Muscle of back (tissue), 13 donors: ENCODE data around the gene OR4K2. TPM values are rescaled to one million over a fixed set of nuclear protein-coding genes. Genes with fewer than 3 reads are reported as not detected.
"Not testable (repeated sequence)": the region's sequence is repeated elsewhere in the genome, so short reads cannot be mapped to it uniquely, and the experiment has no call there.

ENCODE experiments used
- DNase-seq, 3 donors: peaks; one replicate each; pipeline versions ENCODE4 v3.0.0 to v3.0.0-alpha.2; 2013
- long read RNA-seq, 9 donors: transcript quantifications; one replicate each; lab custom pipeline, GENCODE V29; 2026
- polyA plus RNA-seq, 10 donors: library from polyadenylated mRNA; unstranded; fragments of 120-200 nt; gene quantifications; one replicate each; pipeline ENCODE4 v1.2.1, GENCODE V29; 2013; ENCODE audit not compliant: insufficient read length in 10 of 10

The OR4K2 gene
- not detected for polyA plus RNA-seq
- long read RNA-seq, donor 1: 0 reads
- long read RNA-seq, donor 2: 0 reads
- long read RNA-seq, donor 3, partial matches to known transcripts: 0 of 2 reads
- long read RNA-seq, donor 3, other reads (novel, unspliced or antisense): 0 of 2 reads
- long read RNA-seq, donor 4: 0 reads
- long read RNA-seq, donor 5: 0 reads
- long read RNA-seq, donor 6: 0 reads
- long read RNA-seq, donor 7: 0 reads
- long read RNA-seq, donor 8: 0 reads
- long read RNA-seq, donor 9: 0 reads

- DNase-seq: no peak
These were observed at the start of gene OR4K2 for GRCh38 chr14:19874842-19875241. Gene OR4K2, plus strand, starts transcription at chr14:19875142. Its CDS starts 1,126 bp downstream, at chr14:19876268.

- DNase-seq: not testable (repeated sequence)
These were observed 47.2 kb upstream of the OR4K2 start for GRCh38 chr14:19827626-19828244.

DNA sequence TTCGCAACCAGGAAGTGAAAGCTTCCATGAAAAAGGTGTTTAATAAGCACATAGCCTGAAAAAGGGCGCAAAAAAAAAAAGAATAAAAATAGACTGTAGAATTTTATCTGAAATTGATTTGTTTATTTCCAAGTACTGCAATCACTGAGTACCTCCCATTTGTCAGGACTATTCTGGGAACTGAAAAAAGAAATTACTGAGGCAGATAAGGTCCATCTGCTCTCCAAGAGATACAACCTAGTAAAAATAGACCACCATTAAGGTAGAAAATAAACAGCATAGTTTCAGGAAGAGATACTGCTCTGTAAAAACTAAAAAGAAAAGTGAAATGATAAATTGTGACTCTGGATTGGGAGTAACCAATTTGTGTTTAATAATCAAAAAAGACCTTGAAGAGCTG lies 46.6 kb upstream of the OR4K2 start:
- DNase-seq: no peak

DNA sequence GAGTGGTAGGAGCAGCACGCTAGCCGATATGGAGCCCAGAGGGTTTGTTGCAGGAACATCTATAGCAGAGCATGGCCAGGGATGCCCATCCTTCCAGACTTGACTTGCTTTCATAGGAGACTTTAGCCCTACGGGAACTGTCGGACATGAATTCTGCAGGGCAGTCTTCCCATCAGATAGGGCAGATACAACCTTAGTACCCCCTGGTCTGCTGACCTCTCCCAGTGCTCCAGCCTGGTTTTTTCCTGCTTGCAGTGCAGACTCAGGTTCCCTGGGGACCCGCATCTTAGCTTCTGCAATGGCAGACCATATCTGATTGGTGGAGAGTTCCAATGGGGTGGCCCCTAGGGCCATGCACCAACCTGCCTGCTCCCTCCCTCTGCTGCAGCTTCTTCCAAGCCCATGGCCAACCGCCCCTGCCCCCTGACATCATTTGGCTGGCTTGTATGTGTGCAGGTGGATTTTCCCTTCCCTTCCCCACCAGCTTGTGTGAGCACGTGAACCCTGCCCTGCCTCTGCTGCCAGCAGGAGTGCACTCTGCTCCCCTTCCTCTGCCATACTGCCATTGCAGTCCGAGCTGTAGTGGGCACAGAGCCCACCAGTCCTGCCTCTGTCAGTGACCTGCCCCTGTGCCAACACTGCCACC lies 40.6 kb upstream of the OR4K2 start:
- not testable (repeated sequence) for DNase-seq

DNA sequence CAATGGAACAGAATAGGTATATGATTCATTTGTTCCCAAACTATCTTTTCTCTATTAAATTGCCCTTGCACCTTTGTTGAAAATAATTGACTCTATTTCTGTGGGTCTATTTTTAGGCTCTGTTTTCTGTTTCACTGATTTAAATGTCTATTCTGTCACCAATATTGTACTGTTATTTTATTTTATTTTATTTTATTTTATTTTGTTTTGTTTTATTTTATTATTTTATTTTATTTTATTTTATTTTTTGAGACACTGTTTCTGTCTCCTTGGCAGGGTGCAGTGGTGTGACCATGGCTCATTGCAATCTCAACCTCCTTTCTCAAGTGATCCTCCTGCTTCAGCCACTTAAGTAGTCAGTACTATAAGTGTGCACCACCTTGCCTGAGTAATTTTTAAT lies 36.5 kb upstream of the OR4K2 start:
- no peak for DNase-seq

DNA sequence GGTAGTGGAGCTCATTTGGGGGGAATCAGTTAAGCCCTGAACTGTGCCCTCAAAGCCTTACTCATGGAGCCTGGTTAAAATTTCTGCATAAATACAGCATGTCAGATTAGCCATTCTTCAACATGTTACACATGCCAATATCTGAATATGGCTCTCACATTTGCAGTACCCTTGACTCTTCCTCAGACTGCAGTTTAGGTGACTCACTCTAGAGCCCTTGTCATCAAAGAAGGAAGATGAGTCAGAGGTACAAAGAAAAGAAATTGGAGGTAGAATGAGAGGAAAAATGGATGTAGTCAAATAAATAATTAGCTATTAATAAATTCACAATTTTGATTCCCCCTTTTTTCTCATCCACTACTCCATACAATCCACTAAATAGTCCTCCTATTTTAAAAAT lies 23.6 kb upstream of the OR4K2 start:
- DNase-seq: no peak

- DNase-seq: not testable (repeated sequence)
These were observed 8.8 kb upstream of the OR4K2 start for GRCh38 chr14:19866061-19866669.

GRCh38 chr14:19873178-19873577 lies 1.8 kb upstream of the OR4K2 start:
- no peak for DNase-seq

- no peak for DNase-seq
These were observed 3.2 kb downstream of the OR4K2 start for GRCh38 chr14:19878029-19878642.

DNA sequence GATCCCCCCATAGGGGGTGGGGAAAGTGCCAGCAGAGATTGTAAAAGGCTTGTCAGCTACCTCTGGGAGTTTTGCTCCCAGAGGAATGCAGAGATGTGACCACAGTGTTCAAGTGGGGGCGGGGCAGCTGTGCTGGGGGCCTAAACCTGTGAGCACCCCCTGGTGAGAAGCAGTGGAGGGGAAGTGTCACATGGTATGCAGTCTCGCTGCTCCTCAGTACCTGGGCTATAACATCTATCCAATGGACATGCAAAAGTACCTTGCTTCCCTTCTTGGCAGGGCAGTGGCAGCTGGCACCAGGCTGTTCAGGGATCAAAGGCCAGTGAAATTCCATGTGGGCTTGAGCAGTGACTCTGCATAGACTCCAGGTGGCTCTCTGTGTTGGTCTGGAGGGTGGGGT lies 20.3 kb downstream of the OR4K2 start:
- no peak for DNase-seq

DNA sequence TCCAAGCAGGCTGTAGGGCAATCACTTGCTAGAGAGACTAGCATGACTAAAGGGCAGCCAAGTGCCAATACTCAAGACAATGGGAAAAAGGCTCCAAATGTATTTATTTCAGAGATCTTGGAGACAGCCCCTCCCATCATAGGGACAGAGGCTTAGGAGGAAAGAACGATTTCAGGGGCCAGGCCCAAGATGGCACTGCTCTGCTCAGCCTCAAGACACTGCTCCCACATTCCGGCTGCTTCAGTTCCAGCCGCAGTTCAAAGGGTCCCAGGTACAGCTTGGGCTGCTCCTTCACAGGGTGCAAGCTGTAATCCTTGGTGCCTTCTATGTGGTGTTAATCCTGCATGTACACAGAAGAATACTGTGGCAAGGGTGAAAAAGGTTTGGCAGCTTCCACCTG lies 26.1 kb downstream of the OR4K2 start:
- DNase-seq: no peak

DNA sequence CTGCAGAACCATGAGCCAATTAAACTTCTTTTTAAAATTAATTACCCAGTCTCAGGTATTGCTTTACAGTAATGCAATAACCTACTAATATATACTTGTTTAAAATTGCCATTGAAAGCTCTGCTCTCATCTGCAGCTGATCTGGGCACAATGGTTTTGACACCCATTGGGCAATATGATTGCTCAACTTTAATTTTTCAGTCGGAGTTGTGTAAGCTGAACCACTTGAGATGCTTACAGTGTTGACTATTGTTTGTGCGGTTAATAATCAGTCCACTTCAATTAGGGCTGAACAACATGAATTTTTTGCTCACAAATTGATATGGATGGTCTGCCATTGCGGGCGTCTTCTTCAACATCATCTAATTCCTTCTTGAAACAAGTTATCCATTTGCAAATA lies 27.5 kb downstream of the OR4K2 start:
- DNase-seq: no peak

DNA sequence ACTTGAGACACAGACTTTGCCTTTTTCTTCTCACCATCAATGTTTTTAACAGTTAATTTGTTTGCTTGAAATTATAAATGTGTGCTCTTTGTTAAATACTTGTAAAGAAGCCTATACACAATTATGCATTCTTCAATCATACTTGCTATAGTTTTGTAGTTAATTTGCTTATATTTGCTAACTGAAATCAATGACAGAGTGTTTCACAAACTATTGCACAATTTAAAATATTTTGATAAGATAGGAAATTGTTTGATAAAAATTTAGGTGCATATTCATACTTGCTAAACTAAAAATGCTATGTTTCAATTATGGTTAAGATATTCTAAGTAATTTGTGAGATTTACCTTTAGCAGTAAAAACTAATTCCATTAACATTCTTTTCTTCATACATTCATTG lies 31.7 kb downstream of the OR4K2 start:
- no peak for DNase-seq

DNA sequence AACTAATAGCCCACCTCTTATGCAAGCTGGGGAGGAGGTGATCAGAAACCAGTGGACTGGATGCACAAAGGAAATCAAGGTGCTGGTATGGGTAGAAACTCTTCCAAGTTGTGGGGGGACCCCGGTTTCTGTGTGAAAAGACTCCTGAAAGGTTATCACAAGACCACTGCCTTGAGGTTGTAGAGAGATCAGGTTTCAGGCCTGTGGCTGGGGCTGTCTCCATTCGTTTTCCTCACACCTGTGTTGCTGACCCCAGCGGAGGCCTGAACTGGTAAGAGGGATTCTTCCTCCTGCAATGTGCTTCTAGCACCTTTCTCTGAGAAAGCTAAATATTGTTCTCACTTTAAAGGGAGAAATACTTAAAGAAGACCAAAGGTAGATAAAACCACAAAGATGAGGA lies 36.2 kb downstream of the OR4K2 start:
- no peak for DNase-seq

GRCh38 chr14:19917243-19917642 lies 42.3 kb downstream of the OR4K2 start:
- DNase-seq: no peak

DNA sequence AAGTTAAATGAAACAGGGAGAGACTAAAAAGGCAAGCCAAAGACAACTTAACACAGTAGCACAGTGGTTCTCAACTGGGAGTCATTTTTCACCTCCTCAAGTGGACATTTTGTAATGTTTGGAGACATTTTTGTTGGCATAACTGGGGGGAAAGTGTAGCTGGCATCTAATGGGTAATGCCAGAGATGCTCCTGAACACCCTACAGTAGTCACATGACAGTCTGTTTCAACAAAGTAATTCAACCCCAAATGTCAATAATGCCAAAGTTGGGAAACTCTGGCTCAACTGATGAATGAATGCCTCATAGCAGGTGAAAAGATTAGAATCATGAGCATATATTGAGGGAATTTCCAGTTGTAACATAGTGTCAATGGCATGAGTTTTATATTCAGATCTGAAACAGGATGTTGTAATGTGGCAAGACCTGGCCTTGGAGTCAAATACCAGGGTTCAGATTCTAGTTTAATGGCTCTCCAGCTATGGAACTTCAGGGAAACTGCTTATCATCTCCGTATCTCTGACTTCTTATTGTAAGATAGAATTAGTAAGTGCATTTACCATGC lies 43.1 kb downstream of the OR4K2 start:
- no peak for DNase-seq

DNA sequence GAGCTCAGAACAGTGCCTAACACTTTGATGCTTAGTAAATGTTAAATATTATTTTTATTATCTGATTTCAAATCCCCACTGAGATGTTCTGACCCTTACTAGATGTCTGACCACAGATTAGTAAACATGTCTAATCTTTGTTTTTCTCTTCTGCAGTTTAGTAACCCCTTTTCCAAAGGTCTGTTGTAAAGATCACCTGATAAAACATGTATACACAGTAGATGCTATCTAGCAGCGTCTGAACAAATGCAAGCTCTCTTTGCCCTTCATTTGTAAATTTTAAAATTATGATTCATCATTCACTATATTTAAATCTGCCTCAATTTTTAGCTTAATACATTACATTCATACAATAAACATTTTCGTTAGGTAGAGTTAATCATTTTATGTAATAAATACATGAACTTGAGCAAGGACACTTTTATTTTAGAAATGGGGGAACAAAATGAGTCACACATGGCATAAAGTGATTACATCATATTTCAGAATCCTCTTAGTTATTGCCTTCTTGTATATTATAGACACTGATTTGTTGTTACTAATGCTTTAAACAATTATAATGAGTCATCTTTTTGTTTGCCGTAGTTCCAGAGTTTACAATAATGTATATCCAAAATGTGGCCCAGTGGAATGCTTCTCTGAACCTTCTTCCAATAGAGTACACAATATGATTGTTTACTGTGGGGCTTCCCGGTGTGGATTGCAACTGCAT lies 43.8 kb downstream of the OR4K2 start:
- no peak for DNase-seq

GRCh38 chr14:19920021-19920657 lies 45.2 kb downstream of the OR4K2 start, which contains the start of gene OR4K5:
Gene OR4K5, plus strand, starts transcription at chr14:19920607. Its CDS starts 0 bp downstream, at chr14:19920607.
- no peak for DNase-seq

GRCh38 chr14:19930617-19931016 lies 55.7 kb downstream of the OR4K2 start, which contains the start of gene OR4K1:
Gene OR4K1, plus strand, starts transcription at chr14:19930917. Its CDS starts 4,750 bp downstream, at chr14:19935667.
- no peak for DNase-seq
